DOHH2 (cell line): ENCODE results near the gene MGLL.

Experiments used
- H3F3A ChIP-seq: fragments of 200-600 bp; sonication (generic), shearing (Covaris generic); 2 replicates; pipeline ENCODE4 v1.6.0; 2016; ENCODE audit warnings: antibody characterized with exemption, mild to moderate bottlenecking; ENCODE audit not compliant: control insufficient read depth, insufficient read depth
- H3K27ac ChIP-seq: fragments of 200-600 bp; sonication (generic); 2 replicates; pipeline ENCODE4 v1.5.1; 2014; ENCODE audit warnings: low read depth, mild to moderate bottlenecking, low read length, moderate library complexity
- H3K27me3 ChIP-seq: fragments of 200-600 bp; sonication (generic); 2 replicates; pipeline ENCODE4 v1.6.1; 2014; ENCODE audit warnings: mild to moderate bottlenecking, low read length, mixed read lengths; ENCODE audit not compliant: control insufficient read depth
- H3K36me3 ChIP-seq: fragments of 200-600 bp; sonication (generic); 2 replicates; pipeline ENCODE4 v1.6.1; 2014; ENCODE audit warnings: mild to moderate bottlenecking, low read length, moderate library complexity, mixed read lengths; ENCODE audit not compliant: control insufficient read depth
- H3K4me1 ChIP-seq: fragments of 200-600 bp; sonication (generic); 2 replicates; pipeline ENCODE4 v1.6.1; 2014; ENCODE audit warnings: mild to moderate bottlenecking, low read length, mixed read lengths; ENCODE audit not compliant: control insufficient read depth
- H3K4me2 ChIP-seq: fragments of 200-600 bp; sonication (generic); 2 replicates; pipeline ENCODE4 v1.6.0; 2014; ENCODE audit warnings: mild to moderate bottlenecking, low read length, moderate library complexity
- H3K4me3 ChIP-seq: fragments of 200-600 bp; sonication (generic); 2 replicates; pipeline ENCODE4 v1.5.1; 2014; ENCODE audit warnings: mild to moderate bottlenecking, low read length, mixed read lengths
- H3K79me2 ChIP-seq: fragments of 200-600 bp; sonication (generic); 2 replicates; pipeline ENCODE4 v1.6.1; 2014; ENCODE audit warnings: mild to moderate bottlenecking, low read length, mixed read lengths; ENCODE audit not compliant: control insufficient read depth
- H3K9me2 ChIP-seq: fragments of 200-600 bp; sonication (generic); replicated peaks from 2 replicates; pipeline ENCODE4 v1.6.1; 2014; ENCODE audit warnings: mild to moderate bottlenecking, low read length, mixed read lengths; ENCODE audit not compliant: control insufficient read depth
- H3K9me3 ChIP-seq: fragments of 200-600 bp; sonication (generic); 2 replicates; pipeline ENCODE4 v1.6.1; 2014; ENCODE audit warnings: antibody characterized with exemption, low read length, mixed read lengths; ENCODE audit not compliant: control insufficient read depth, insufficient read depth
- H4K20me1 ChIP-seq: fragments of 200-600 bp; sonication (generic); 2 replicates; pipeline ENCODE4 v1.6.0; 2014; ENCODE audit warnings: low read depth, mild to moderate bottlenecking, antibody characterized with exemption, low read length, moderate library complexity; ENCODE audit not compliant: control insufficient read depth, insufficient read depth
- CTCF ChIP-seq: fragments of 200-600 bp; sonication (generic); IDR thresholded peaks from one replicate; pipeline ENCODE4 v1.5.1; 2014; ENCODE audit warnings: antibody characterized with exemption, mild to moderate bottlenecking, low read depth, low read length; ENCODE audit not compliant: poor library complexity, severe bottlenecking
- EZH2phosphoT487 ChIP-seq: fragments of 200-600 bp; sonication (generic); IDR thresholded peaks from 2 replicates; pipeline ENCODE4 v1.6.1; 2017; ENCODE audit warnings: borderline replicate concordance, mild to moderate bottlenecking, antibody characterized with exemption, low read length, moderate library complexity, mixed read lengths

The MGLL gene

DNA sequence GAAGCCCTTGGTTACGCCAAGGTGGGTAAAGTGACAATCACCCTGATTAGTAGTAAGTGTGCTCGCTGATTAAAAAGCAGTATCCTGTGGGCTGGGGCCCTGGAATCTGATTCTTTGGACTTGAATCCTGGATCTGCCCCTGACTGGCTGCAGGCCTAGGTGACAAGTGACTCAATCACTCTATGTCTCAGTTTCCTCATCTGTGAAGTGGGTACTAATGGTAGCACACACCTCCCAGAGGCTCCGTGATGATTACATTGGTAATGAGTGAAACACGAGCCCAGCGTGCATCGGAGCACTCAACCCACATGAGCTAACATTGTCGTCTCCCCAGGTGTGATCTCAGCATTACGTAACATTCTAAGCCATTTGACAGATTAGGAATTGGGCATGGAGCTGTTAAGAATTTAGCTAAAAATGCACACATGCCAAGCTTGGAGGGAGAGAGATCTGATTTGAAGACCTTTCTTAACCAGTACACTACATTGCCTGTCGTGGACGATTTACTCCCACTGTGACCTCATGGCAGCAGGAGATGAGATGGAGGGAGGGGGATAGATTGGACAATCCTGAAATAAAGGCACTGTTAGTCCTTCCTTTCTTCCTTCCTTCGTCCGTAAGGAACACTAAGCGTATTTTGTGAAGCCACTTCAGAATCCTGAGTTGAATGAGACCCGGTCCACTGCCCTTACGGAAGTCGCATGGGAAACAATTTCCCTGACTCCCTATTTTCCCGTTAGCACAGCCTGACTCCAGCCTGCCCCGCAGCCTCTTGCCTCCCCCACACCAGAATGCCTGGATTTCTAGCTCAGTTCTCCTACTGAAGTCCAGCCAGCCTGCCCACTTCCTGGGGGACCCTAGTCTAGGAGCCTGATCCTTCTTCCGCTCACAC is 32.1 kb downstream of the MGLL start:
- TF ChIP-seq EZH2phosphoT487 (no peak), CTCF (no peak)
- Histone ChIP-seq H3K4me2 (no peak overlapping the region), H3K9me3 (no peaks in the 10 kb centered on the region), H3K36me3 (no peaks in the 10 kb centered on the region), H3K79me2 (no peaks in the 10 kb centered on the region), H3K4me3 (no peak overlapping the region), H3K27me3 (peaks cover 2% of the 10 kb centered on the region; the same call in 1 of the 2 replicates), H3F3A (no peaks in the 10 kb centered on the region), H3K9me2 (no peaks in the 10 kb centered on the region), H4K20me1 (no peaks in the 10 kb centered on the region), H3K4me1 (peaks cover 1% of the 10 kb centered on the region; the same call in 1 of the 2 replicates), H3K27ac (no peak overlapping the region)

DNA sequence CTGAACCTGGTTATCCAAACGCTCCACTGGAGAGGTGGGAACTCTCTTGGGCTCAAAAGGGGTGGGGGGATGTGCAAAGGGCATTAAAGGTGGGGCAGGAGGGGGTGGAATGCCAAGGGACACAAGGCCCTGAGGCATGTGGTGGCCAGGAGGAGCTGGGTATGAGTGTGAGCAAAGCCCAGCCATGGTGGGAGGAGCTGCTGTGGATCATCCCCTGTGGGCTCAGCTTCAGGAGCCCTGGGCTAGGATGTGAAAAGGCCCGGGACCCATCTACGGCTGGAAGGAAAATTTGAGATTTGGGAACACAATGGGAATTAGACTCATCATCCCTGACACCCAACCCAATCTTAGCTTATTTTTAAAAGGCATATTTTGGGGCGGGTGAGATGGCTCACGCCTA is 33.3 kb downstream of the MGLL start:
- H3K4me1 ChIP-seq, result peaks cover 4% of the 10 kb centered on the region; the same call in 1 of the 2 replicates
- no peaks in the 10 kb centered on the region for H3K36me3 ChIP-seq
- H3K4me2 ChIP-seq, result no peak overlapping the region
- no peaks in the 10 kb centered on the region for H3F3A ChIP-seq
- H3K9me2 ChIP-seq, result no peaks in the 10 kb centered on the region
- no peaks in the 10 kb centered on the region for H3K9me3 ChIP-seq
- H4K20me1 ChIP-seq, result no peaks in the 10 kb centered on the region
- H3K79me2 ChIP-seq, result no peaks in the 10 kb centered on the region
- no peak overlapping the region for H3K27ac ChIP-seq
- H3K4me3 ChIP-seq, result no peak overlapping the region
- peaks cover 7% of the 10 kb centered on the region; the same call in 1 of the 2 replicates for H3K27me3 ChIP-seq
- no peak for TF ChIP-seq CTCF
- no peak for TF ChIP-seq EZH2phosphoT487

DNA sequence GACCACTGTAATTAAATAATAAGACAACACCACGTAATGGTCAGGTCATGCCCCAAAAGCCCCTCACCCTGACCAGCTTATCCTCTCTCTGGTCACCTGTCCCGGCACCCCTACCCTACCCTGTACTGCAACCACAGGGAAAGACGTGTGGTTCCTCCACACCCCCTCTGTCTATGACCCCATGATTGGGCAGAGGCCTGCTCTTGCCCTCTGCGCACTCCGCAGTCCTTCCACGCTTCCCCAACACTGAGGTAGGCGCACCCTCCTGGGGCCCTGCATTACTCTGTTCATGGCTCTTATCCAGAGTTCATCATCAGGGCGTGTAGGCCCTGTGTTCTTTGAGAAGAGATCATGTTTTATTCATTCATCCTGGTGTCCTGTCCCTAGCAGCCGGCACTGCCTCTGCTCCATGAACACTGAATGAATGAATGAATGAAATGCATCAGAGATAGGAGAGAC is 33.8 kb downstream of the MGLL start:
- H3K4me3 ChIP-seq, result no peak overlapping the region
- TF ChIP-seq EZH2phosphoT487, result no peak
- no peak for TF ChIP-seq CTCF
- peaks cover 12% of the 10 kb centered on the region for H3K27me3 ChIP-seq
- no peaks in the 10 kb centered on the region for H3K9me2 ChIP-seq
- H3K27ac ChIP-seq, result no peak overlapping the region
- no peaks in the 10 kb centered on the region for H3K36me3 ChIP-seq
- no peaks in the 10 kb centered on the region for H4K20me1 ChIP-seq
- peaks cover 4% of the 10 kb centered on the region; the same call in 1 of the 2 replicates for H3K4me1 ChIP-seq
- no peaks in the 10 kb centered on the region for H3F3A ChIP-seq
- H3K4me2 ChIP-seq, result no peak overlapping the region
- no peaks in the 10 kb centered on the region for H3K9me3 ChIP-seq
- H3K79me2 ChIP-seq, result no peaks in the 10 kb centered on the region
